ENCODE data around the gene CECR2.
"Not testable (repeated sequence)": the region's sequence is repeated elsewhere in the genome, so short reads cannot be mapped to it uniquely, and the experiment has no call there.

Gene CECR2

DNA sequence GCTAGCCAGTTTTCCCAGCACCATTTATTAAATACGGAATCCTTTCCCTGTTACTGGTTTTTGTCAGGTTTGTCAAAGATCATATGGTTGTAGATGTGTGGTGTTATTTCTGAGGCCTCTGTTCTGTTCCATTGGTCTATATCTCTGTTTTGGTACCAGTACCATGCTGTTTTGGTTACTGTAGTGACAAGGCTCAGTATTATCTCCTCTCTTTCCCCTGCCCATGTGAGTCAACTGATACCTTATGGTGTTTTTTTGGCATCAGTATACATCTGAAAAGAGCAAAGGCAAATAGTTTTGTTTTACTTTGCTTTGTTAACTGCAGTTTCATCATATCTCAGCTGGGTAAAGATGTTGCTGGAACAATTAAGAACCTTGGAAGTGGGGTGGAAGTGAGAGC lies 152.7 kb downstream of the CECR2 start:
- DNase-seq: not testable (repeated sequence)

DNA sequence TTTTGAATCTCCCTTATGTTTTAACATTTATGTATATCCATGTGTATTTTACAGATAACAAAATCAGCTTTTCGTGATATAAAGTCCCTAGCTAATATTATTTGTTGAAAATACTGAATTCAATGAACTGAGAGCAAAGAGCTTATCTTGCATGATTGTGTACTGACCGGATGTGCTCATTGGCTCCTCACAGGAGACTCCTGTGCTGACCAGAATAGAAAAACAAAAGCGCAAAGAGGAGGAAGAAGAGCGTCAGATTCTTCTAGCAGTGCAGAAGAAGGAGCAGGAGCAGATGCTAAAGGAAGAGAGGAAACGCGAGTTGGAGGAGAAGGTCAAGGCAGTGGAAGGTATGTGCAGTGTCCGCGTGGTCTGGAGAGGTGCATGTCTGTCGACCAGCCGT lies 154.7 kb downstream of the CECR2 start:
- DNase-seq: no peak

DNA sequence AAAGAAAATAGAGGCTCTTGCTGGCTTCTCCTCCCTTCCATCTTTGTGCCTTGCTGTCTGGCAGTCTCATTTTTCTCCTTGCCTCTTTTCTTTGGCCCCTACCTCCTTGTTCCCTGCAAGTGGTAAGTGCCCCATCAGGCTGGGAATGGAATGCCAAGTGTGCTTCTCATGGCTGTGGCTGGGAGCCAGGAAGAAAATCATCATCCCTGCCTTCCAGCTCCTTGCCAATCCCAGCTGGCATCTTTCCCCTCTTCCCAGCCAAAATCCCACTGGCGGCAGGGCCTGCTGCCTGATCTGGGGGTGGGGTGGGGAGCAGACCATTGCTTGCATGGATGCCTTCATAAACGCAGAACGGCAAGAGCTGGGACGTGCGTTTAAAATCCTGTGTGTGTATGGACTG lies 167.0 kb downstream of the CECR2 start:
- DNase-seq: peak; percentile 60

DNA sequence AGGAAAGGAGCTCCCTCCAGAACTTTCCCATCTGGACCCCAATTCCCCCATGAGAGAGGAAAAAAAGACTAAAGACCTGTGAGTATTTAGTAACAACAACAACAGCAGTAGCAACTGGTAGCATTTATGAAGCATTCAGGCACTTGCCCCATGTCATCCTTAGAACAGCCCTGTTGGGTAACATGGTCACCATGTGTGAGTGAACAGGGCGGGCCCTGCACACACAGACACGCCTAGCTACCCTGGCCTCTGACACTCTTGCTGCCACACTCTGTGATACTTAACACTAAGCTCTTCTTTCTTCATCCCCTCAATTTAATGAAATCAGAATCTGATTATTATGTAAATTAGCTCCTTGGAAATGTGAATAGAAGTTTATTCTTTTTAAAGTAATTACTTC lies 167.9 kb downstream of the CECR2 start:
- no peak for DNase-seq

DNA sequence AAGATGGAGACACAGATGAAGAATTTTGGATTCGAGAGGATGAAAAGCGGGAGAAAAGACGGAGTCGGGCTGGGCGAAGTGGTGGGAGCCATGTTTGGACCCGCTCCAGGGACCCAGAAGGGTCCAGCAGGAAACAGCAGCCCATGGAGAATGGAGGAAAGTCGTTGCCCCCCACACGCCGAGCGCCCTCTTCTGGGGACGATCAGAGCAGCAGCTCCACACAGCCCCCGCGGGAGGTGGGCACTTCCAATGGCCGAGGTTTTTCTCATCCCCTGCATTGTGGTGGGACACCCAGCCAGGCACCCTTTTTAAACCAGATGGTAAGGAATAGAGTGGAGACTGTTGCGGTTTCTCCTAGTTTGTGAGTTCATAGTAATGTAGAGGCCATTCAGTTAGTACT lies 171.2 kb downstream of the CECR2 start:
- no peak for DNase-seq

DNA sequence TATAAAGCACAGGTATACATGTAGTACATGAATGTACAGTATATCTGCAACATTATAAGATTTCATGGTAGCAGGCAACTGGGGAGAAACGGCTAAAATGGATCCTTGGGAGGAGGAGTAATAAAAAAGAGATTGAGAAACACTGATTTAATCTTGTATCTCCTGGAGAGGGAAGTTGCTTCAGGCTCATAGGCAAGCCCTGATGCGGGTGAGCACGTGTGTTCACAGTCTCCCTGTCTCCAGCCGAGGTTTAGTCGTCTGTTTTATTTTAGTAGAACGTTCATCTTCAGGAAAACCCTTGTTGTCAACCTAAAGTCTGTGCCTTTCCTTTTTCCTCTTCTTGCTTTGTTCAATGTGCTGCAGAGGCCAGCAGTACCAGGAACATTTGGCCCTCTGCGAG lies 172.2 kb downstream of the CECR2 start:
- DNase-seq: no peak

DNA sequence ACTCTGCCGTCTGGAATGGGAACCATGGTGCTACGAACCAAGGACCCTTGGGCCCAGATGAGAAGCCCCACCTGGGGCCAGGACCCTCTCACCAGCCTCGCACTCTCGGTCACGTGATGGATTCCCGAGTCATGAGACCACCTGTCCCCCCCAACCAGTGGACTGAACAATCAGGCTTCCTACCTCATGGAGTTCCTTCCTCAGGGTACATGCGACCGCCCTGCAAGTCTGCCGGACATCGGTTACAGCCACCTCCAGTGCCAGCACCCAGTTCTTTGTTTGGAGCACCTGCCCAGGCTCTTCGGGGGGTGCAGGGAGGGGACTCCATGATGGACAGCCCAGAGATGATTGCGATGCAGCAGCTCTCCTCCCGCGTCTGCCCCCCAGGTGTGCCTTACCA lies 173.2 kb downstream of the CECR2 start:
- no peak for DNase-seq

DNA sequence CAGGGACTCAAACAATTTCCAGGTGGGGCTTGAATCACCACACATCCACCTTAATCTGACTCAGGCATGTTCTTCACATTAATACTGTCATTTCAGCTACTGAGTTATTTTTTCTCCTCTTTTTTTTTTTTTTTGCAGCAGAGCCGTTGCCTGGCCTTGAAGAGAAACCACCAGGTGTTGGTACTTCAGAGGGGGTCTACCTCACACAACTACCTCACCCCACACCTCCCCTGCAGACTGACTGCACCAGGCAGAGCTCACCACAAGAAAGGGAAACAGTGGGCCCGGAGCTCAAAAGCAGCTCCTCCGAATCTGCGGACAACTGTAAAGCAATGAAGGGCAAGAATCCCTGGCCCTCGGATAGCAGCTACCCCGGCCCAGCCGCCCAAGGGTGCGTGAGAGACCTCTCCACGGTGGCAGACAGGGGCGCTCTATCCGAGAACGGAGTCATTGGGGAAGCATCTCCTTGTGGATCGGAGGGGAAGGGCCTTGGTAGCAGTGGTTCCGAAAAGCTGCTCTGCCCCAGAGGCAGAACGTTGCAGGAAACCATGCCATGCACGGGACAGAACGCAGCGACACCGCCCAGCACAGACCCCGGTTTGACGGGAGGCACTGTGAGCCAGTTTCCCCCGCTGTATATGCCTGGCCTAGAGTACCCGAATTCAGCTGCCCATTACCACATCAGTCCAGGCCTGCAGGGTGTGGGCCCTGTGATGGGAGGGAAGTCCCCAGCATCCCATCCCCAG lies 178.9 kb downstream of the CECR2 start:
- no peak for DNase-seq

DNA sequence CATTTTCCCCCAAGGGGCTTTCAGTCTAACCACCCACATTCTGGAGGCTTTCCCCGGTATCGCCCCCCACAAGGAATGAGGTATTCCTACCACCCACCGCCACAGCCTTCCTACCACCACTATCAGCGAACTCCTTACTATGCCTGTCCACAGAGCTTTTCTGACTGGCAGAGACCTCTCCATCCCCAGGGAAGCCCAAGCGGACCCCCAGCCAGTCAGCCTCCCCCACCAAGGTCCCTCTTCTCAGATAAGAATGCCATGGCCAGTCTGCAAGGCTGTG lies 179.4 kb downstream of the CECR2 start:
- DNase-seq: no peak

DNA sequence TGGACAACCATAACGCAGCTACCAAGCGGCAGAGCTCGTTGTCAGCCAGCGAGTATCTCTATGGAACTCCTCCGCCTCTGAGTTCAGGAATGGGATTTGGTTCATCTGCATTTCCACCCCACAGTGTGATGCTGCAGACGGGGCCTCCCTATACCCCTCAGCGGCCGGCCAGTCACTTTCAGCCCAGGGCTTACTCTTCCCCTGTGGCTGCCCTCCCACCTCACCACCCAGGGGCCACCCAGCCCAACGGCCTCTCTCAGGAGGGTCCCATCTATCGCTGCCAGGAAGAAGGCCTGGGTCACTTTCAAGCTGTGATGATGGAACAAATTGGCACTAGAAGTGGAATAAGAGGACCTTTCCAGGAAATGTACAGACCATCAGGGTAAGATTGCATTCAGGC lies 179.9 kb downstream of the CECR2 start:
- no peak for DNase-seq

DNA sequence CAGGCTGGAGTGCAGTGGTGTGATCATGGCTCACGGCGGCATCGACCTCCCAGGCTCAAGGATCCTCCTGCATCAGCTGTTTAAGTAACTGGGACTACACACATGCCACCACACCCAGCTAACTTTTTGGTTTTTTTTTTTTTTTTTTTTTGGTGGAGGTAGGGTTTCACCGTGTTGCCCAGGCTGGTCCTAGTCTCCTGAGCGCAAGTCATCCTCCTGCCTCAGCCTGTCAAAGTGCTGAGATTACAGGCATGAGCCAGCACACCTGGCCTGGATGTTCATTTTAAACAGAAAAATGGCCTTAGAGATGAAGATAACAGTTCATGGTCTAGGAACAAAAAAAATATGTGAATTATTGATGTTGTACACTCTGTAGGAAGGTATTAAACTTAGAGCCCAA lies 180.4 kb downstream of the CECR2 start:
- peak; percentile 81 for DNase-seq

DNA sequence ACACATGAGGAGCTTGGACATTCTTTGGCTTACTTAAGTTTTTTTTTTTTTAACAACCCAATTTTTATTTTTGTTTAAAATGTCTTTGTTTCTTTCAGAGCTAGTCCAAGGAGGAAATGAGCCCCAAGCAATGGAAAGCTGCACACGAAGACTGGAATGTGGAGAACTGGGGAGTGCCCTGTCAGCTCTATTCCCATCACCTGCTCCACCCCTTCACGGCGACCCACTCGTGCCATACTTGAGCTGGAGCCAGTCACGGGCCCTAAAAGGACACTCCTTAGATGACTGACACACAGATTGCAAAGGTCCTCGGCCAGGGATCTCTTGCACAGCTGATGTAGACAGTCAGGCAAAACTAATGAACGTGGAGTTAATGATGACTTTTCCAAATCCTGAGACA lies 183.5 kb downstream of the CECR2 start:
- no peak for DNase-seq

DNA sequence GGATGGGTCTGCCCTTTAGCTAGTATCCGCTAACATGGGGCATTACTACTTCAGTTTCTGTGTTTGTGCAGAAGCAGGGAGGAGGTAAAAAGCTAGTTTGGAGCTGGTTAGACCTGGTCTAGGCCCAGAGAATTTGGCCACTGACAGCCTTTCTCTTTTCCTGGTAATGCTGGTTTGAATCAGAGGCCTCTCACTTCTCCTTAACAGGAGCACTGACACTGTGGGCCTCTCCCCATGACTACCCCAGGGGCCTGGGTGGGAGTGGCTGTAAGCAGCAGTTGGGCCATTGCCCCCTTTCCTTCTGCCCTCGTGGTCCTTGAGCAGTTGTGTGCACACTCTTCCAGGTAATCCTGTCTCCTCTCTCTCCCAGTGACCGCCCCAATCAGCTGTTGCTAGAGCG lies 185.6 kb downstream of the CECR2 start:
- no peak for DNase-seq

DNA sequence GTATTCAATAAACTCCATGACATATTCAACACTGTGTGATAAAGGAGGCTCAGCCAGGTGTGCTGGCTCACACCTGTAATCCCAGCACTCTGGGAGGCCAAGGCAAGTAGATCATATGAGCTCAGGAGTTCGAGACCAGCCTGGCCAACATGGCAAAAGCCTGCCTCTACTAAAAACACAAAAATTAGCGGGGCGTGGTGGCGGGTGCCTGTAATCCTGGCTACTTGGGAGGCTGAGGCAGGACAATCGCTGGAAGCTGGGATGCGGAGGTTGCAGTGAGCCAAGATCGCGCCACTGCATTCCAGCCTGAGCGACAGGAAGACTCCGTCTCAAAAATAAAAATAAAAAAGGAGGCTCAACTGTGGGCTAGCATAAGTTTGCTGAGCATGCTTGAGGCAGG lies 189.9 kb downstream of the CECR2 start:
- no peak for DNase-seq

DNA sequence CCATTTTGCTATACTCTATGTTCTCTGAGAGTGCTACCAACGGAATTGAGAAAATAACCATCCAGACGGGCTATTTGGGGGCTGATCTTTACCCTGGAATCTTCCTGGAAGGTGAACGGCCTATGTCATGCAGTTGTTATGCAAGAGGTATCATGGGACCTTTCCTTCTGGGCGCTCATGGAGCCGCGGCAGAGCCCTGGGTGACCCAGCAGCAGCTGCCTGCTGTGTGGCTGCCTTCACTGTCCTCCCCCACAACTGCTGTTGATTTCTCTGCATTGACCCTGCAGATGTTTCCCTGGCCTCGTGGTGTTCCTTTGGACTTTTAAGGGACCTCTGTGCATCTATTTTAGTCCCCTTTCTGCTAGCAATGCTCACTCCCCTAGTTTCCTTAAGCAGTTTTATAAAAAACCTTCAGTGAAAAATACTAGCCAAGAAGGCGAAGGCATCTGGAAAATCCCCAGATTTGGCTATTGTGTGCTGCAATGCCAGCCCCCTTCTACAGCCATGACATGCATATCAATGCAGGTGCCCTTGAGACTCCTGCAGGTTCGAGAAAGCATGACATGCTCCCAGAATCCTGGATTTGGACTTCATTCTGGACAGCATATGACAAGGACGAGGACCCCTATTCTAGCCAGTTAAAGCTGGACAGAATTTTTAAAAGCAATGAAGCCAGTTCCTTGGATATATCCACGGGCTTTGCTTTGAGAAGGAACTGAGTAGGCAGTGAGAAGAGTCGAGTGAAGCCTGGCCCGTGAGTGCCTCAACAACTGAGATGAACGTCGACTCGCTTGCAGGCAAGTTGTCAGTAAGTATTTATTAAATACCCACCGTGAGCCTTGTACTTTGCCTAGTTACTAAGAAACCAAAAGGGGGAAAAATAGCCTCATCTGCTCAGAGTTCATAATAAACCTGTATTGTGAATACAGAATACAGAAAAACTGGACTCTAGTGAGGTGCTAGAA lies 193.9 kb downstream of the CECR2 start, which contains the start of gene SLC25A18:
Gene SLC25A18 (plus strand): TSS at position 593 of the 965 bp plus-strand sequence. CDS start 16,447 bp downstream, outside the sequence.
- peak; percentile 29 for DNase-seq

DNA sequence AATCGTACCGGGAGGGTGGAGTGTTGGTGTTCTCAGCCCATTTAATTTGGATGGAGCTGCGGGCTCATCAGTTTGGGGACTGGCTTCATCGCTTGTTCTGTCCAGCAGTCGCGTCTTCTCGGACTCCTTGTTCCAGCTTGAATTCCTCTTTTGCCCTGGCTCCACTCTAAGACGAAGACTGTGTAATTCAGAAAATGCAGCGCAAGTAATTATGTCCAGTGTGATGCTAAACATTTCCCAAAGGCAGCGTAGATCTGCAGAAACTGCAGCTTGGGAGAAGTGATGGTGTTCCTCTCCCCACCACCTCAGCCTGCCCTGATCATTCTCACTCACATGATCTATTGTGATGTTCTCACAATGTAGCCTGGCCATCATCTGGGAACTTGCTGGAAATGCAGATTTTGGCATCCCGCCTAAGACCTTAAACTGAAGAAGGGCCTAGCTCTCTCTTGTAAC lies 194.7 kb downstream of the CECR2 start:
- DNase-seq: no peak

DNA sequence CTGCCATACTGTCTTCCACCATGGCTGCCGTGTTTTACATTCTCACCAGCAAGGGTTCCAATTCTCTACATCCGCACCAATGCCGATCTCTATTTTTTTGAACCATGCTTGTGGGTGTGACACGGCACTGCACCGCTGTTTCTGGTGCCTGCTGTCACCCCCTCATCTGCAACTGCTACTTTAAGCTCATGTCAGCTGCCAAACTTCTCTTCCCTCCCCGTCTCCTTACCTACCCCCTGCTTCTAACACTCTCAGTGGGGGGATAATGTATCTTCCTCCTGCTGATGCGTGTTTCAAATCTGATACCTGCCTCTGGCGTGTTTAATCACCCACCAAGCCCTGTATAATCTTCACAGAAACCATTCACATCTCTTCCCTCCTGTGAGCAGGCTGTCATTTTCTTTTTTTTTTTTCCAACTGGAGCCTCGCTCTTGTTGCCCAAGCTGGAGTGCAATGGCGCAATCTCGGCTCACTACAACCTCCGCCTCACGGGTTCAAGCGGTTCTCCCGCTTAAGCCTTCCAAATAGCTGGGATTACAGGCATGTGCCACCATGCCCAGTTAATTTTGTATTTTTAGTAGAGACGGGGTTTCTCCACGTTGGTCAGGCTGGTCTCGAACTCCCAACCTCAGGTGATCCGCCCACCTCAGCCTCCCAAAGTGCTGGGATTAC lies 196.9 kb downstream of the CECR2 start:
- peak; percentile 58 for DNase-seq

DNA sequence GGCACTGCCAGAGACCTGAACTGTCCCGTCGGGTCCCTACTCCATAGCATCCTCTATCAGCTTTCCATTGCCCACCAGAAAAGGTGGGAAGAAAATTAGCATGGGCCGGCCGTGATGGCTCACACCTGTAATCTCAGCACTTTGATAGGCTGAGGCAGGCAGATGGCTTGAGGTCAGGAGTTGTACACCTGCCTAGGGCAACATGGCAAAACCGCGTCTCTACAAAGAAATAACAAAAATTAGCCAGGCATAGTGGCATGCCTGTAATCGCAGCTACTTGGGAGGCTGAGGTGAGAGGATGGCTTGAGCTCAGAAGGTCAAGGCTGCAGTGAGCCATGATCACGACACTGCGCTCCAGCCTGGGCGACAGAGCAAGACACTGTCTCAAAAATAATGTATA lies 197.5 kb downstream of the CECR2 start:
- DNase-seq: no peak

DNA sequence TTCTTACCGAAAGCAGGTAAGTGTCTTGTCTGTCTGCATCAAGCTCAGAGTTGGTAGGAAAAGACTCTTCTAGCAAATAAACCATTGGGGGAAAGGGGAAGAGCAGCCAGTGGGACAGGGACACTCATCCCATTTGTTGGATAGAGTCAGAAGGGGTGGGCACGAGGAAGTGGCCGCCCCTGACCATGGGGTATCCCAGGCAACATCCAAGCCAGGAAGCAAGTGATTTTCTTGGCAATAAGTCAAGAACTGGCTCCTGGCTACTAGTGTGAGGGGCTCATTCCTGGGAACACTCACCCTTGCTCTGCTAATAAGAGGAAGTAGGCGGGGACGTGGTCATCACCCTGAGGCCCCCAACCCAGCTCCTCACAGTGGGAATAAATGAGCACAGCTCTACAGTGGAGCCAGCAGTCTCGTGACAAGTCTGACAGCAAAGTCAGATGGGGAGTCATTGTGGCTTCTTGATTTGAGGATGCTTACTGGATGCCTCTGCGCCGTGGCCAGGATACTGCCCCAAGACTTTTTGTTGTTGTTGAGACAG lies 200.8 kb downstream of the CECR2 start:
- no peak for DNase-seq

DNA sequence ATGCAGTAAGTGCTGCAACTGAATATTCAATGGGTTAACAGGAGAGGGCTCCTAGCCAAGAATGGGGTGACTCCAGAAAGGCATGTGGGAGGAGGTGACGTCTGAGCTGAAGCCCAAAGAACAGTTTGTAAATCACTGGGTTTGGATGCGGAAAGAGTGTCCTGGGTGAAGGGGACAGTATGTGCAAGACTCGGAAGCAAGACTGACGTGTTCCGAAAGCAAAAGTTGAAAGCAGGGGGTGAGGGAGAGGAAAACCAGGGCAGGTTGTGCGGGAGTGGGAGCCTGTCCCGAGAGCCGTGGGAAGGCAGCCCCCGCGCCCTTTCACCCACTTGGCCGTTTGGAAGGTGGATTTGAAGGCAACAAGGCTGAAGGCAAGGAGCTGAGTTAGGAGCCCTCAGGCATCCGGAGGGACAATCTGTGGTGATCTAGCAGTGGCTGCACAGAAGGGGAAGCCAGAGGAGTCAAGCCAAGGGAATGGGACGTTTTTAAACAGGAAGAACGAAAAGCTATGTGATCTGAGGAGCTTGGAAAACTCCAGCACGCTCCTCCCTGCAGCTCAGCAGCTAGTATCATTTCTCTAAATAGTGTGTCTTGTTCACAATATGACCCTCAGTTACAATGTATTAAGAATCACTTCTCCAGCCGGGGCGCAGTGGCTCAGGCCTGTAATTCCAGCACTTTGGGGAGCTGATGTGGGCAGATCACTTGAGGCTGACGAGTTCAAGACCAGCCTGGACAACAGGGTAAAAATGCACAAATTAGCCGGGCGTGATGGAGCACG lies 201.8 kb downstream of the CECR2 start:
- DNase-seq: no peak

DNA sequence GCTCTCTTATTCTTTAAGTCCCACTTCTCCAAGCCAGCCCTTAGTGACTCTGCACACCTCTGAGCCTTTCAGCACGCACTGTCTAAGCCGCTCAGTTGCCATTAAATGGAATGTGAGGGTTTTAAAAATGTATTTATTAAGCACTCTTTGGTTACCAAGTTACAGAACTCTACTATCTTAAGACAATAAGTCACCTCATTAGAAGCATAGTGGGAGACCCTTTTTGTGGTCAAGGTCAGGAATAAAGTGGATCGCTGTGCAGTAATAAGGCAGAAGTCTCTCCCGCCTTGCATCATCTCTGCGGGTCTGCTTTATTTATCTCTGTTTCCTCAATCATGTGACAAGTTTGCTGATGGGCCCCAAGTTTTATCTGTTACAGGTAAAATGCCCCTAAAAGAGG lies 205.9 kb downstream of the CECR2 start:
- no peak for DNase-seq

DNA sequence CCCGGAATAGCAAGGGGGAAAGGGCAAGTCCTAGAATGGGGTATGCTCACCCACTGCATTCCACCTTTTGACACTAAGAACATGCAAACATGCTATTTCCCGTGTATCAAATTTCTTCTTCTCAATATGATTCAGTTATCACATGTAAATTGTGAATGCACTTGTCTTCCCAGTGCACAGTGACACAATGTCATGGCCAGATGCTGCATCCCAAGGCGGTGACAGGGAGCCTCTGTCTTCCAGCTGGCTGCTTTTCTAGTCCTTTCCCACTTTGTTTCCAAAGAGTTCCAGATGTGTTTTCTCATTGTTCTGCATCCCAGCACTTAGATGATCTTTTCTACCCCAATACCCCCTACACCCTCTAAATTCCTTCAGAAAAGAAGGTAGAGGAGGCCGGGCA lies 206.4 kb downstream of the CECR2 start:
- DNase-seq: no peak

DNA sequence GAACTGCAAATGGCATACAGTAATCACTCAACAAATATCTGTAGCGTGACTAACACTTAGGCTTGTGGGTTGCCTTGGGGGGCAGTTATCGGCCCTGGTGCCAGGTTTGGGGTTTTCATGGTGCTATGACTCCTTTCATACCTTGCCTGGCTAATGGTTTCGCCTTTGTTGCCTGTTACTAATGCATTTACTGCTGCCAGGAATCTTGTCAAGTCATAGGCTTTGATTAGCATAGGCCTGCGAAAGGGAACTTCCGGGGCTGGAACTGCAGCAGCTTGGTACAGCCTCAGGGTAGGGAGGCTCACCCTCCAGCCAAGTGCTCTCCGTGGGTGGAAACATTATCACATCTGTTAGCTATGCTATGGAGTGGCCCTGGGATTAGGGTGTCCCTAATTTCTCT lies 207.2 kb downstream of the CECR2 start:
- no peak for DNase-seq
